NB4 (cell line): ENCODE measurements around the gene VAMP4.

Source experiments
- MAX ChIP-seq: IDR thresholded peaks from 2 replicates; pipeline ENCODE4 v1.6.1; 2011; ENCODE audit warnings: low read depth, low read length
- MYC ChIP-seq: IDR thresholded peaks from 2 replicates; pipeline ENCODE4 v1.6.1; 2011; ENCODE audit warnings: low read depth, low read length
- TF ChIP-seq, protein P1 (sequence below): IDR thresholded peaks from one replicate; pipeline ENCODE4 v1.5.1; 2012; ENCODE audit warnings: low read depth, low read length

DNA sequence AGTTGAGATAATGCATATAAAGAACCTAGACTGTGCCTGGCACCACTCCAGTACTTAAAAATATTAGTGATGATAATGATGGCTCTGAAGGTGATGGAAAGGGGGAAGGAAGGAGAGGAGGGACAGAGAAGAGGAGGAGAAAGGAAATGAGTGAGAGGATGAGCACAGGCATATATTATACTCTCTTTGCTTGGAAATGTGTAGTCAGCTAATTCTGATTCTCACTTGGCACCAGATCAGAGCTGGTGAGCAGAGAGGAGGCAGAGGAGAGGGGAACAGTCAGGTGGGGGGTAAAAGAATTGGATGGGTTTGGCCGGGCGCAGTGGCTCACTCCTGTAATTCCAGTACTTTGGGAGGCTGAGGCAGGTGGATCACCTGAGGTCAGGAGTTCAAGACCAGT, 65.0 kb downstream of the VAMP4 start:
- TF ChIP-seq, protein P1, sequence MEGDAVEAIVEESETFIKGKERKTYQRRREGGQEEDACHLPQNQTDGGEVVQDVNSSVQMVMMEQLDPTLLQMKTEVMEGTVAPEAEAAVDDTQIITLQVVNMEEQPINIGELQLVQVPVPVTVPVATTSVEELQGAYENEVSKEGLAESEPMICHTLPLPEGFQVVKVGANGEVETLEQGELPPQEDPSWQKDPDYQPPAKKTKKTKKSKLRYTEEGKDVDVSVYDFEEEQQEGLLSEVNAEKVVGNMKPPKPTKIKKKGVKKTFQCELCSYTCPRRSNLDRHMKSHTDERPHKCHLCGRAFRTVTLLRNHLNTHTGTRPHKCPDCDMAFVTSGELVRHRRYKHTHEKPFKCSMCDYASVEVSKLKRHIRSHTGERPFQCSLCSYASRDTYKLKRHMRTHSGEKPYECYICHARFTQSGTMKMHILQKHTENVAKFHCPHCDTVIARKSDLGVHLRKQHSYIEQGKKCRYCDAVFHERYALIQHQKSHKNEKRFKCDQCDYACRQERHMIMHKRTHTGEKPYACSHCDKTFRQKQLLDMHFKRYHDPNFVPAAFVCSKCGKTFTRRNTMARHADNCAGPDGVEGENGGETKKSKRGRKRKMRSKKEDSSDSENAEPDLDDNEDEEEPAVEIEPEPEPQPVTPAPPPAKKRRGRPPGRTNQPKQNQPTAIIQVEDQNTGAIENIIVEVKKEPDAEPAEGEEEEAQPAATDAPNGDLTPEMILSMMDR: no peak
- TF ChIP-seq MAX: no peak
- TF ChIP-seq MYC: no peak
